ENCODE results near the gene FRMD7.

- TF ChIP-seq MXI1 (conservative IDR thresholded peaks at IDR 0.05; ENCODE audit: poor library complexity, severe bottlenecking) (no peak), EP300 (conservative IDR thresholded peaks at IDR 0.05; ENCODE audit: poor library complexity, severe bottlenecking) (no peak)
- TF ChIP-seq, protein P1, sequence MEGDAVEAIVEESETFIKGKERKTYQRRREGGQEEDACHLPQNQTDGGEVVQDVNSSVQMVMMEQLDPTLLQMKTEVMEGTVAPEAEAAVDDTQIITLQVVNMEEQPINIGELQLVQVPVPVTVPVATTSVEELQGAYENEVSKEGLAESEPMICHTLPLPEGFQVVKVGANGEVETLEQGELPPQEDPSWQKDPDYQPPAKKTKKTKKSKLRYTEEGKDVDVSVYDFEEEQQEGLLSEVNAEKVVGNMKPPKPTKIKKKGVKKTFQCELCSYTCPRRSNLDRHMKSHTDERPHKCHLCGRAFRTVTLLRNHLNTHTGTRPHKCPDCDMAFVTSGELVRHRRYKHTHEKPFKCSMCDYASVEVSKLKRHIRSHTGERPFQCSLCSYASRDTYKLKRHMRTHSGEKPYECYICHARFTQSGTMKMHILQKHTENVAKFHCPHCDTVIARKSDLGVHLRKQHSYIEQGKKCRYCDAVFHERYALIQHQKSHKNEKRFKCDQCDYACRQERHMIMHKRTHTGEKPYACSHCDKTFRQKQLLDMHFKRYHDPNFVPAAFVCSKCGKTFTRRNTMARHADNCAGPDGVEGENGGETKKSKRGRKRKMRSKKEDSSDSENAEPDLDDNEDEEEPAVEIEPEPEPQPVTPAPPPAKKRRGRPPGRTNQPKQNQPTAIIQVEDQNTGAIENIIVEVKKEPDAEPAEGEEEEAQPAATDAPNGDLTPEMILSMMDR (IDR thresholded peaks at IDR 0.05; ENCODE audit: poor library complexity, severe bottlenecking) = no peak
- TF ChIP-seq, protein P2, sequence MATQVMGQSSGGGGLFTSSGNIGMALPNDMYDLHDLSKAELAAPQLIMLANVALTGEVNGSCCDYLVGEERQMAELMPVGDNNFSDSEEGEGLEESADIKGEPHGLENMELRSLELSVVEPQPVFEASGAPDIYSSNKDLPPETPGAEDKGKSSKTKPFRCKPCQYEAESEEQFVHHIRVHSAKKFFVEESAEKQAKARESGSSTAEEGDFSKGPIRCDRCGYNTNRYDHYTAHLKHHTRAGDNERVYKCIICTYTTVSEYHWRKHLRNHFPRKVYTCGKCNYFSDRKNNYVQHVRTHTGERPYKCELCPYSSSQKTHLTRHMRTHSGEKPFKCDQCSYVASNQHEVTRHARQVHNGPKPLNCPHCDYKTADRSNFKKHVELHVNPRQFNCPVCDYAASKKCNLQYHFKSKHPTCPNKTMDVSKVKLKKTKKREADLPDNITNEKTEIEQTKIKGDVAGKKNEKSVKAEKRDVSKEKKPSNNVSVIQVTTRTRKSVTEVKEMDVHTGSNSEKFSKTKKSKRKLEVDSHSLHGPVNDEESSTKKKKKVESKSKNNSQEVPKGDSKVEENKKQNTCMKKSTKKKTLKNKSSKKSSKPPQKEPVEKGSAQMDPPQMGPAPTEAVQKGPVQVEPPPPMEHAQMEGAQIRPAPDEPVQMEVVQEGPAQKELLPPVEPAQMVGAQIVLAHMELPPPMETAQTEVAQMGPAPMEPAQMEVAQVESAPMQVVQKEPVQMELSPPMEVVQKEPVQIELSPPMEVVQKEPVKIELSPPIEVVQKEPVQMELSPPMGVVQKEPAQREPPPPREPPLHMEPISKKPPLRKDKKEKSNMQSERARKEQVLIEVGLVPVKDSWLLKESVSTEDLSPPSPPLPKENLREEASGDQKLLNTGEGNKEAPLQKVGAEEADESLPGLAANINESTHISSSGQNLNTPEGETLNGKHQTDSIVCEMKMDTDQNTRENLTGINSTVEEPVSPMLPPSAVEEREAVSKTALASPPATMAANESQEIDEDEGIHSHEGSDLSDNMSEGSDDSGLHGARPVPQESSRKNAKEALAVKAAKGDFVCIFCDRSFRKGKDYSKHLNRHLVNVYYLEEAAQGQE (IDR thresholded peaks at IDR 0.05; ENCODE audit: borderline replicate concordance) = no peak
These were observed 96.0 kb downstream of the FRMD7 start for GRCh38 chrX:132031867-132032266.
